Stimulated activated CD4-positive, alpha-beta T cell treated with anti-CD3 and anti-CD28 coated beads, Interleukin-12 subunit alpha, Interleukin-12 subunit beta, amount 100 ng/mL, for 48 hours (primary cell): Measurements from ENCODE around the gene GLIS2.

Source experiments
- DNase-seq, 3 donors: peaks; one replicate each; pipeline ENCODE4 v3.0.0-alpha.2; 2020; ENCODE audit warnings: low read depth in 2 of 3, low spot score in 1 of 3

Gene GLIS2

GRCh38 chr16:4381072-4381934 lies 65.4 kb downstream of the GLIS2 start:
- no peak for DNase-seq

GRCh38 chr16:4381935-4382794 lies 66.3 kb downstream of the GLIS2 start:
- no peak for DNase-seq

- DNase-seq = no peak
Measured at GRCh38 chr16:4382795-4383357, 67.0 kb downstream of the GLIS2 start.

DNA sequence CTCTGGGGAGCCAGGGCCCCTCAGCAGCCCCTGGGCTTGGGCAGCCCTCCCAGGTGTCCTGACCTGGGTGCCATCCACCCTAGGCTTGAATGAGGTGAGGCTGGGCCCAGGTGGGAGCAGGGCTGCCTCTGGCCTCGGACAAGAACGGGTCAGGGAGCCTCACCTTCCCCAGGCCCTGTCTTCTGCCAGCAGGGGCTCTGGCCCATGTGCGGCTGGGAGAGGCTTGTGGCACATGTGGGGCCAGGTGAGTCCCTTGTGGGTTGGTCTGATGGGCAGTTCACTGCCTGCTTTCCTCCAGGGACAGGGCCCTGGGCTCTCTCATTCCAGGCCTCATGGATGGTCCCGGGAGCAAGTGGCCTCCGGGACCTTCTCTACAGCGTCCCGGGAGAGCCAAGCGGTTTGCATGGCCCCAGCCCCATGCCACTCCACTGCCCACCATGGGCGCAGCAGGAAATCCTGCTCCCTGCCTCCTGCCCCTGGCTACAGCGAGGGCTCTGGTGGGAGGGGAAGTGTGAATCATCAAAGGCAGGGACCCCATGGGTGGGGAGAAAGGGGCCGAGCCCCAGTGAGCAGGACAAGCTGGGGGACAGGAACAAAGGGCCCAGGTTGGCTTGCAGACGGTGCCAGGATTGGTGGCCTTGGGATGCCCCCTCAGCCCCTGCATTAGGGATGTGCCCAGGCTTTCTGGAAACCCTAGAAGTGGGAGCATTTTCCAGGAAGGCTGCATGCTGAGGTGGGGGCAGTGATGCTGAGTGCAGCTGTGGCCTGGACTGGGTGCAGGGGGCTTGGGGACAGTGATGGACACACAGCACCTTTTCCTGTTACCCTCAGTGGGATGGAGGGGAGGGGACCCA lies 68.0 kb downstream of the GLIS2 start:
- no peak for DNase-seq

GRCh38 chr16:4384509-4384942 lies 68.7 kb downstream of the GLIS2 start:
- no peak for DNase-seq

DNA sequence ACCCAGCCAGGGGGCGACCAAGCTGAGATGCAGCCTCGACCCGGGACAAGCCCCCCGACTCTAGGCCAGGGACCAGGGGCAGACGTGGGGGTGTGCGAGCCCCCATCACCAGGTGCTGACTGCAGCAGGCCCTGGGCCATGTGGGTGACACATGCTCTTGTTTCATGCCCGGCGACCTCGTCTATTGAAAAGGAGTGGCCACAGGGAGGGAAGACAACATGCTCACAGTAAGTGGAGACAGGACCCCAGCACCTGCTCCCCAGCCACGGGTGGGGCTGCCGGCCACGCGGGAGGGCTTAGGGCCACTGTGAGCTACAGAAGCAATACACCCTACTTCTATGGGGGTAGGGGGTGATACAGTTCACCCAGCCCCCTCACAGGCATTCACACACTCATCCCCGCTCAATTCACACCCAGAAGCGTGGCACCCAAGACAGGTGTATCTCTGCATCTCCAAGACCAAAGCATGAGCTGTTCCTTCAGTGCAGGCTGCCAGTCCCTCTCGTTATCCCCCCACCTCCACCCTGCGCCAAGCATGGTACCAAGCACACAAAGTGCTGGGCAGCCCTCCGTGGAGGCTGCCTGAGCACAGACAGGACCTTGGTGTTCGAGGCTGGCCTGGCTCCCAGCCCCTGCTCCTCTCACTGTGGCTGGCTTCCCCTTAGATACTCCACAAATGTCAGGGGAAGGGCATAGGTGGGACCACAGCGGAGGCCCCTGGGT lies 69.4 kb downstream of the GLIS2 start:
- DNase-seq = no peak

- DNase-seq = no peak
Measured at GRCh38 chr16:4385789-4386450, 70.1 kb downstream of the GLIS2 start.

DNA sequence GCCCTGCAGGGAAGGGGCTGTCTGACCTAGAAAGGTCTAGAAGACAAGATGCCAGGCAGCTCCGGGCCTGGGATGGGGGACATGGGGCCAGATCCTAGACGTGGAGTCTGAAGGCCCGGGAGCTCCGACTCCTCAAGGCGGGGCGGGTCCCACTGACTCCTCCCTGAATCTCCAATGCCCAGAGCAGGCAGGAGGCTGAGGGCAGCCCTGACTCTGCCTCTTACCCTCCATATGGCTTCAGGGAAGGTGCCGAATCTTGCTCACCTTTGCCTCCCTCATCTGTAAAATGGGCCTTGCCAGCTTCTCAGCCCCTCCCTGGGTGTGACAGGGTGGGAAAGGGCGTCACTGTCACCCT lies 70.6 kb downstream of the GLIS2 start:
- DNase-seq = no peak

- no peak for DNase-seq
Measured at GRCh38 chr16:4386951-4387565, 71.2 kb downstream of the GLIS2 start.

- DNase-seq = no peak
Measured at GRCh38 chr16:4387781-4388180, 71.9 kb downstream of the GLIS2 start.

- DNase-seq = no peak
Measured at GRCh38 chr16:4388271-4389021, 72.6 kb downstream of the GLIS2 start.
